ENCODE data around the gene PLK2.

DNA sequence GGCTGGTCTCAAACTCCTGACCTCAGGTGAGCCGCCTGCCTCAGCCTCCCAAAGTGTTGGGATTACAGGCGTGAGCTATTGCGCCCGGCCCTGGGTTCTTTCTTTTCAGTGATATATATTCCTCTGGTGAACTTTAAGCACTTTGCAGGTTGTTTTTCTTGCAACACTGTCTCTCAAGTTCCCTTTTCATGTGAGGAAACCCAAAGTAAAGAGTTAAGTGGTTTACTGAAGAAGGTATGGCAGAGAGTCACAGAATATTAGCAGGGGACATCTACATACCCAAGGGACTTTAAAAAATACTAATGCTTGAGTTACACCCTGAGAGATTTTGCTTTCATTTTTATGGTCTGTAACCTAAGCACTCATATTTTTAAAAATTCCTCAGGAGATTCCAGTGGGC lies 24.6 kb upstream of the PLK2 start:
- no peak for TF ChIP-seq CTCF (IDR thresholded peaks at IDR 0.05)
- no peak for TF ChIP-seq POLR2AphosphoS5 (IDR thresholded peaks at IDR 0.05)
- TF ChIP-seq EP300 (IDR thresholded peaks at IDR 0.05), result no peak

All from suprapubic skin (tissue), 4 donors.